Right lobe of liver (tissue), 4 donors: ENCODE results near the gene TUB.

Experiments
- CTCF ChIP-seq, 4 donors: fragments of 200-600 bp in 3 of 4; fragments of 450-650 bp in 1 of 4; IDR thresholded peaks; one replicate each; pipeline versions ENCODE4 v1.5.1 to v1.8.0; 2016 to 2022; ENCODE audit warnings: antibody characterized with exemption in 4 of 4, mild to moderate bottlenecking in 2 of 4
- POLR2A ChIP-seq: fragments of 450-650 bp; IDR thresholded peaks from one replicate; pipeline ENCODE4 v1.6.1; 2017; ENCODE audit warnings: antibody characterized with exemption, mild to moderate bottlenecking
- donor health status: DM: no; HTN: no; CAD: no.
- donor health status: DM: no; HTN: no; CAD: no.
- donor health status: DM: no; HTN: yes; CAD: no.

GRCh38 chr11:8083088-8083395 is 2.0 kb downstream of the TUB start:
- no peak for TF ChIP-seq CTCF (IDR thresholded peaks at IDR 0.05)
- no peak for TF ChIP-seq POLR2A
